Measurements from ENCODE around the gene CLEC10A.

The CLEC10A gene

DNA sequence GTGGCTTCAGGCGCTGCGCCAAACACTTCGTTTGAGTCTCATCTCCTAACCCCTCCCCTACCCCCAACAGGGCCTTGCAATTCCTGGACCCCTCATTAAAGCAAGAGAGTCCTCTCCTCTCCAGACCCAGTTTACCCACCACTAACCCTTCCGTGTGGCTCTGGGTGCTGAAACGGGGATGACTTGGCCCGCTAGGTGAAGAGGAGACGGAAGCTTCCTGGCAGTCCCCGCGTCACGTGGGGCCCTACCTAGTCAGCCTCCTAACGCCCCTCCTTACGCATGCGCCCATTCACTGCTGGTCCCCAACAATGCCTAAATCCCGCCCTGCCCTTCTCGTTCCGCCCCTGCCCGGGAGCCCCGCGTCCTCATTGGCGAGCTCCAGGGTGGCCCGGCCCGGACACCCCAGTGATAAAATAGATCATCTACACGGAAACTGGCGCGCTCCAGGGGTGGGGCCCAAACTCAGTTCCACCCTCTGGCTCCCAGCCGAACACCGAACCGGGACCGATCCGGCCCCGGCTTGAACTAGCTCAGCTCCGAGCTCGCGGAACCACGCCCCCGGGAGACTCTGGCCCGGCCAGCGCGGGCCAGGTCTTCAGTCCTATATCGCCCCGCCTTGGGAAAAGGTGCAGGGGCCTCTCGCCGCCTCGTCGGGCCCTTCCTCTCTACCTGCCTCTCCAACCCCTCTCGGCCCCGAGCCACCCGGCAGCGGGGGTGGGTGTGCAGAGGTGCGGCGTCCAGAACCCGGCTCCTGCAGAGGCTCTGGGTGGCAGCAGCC, 44.3 kb downstream of the CLEC10A start, which contains the start of gene SLC16A13:
TSS of gene SLC16A13 (plus strand) at position 425 of the 778 bp plus-strand sequence. CDS start 368 bp downstream, outside the sequence.
- DNase-seq, result peak; percentile 96 to 98

DNA sequence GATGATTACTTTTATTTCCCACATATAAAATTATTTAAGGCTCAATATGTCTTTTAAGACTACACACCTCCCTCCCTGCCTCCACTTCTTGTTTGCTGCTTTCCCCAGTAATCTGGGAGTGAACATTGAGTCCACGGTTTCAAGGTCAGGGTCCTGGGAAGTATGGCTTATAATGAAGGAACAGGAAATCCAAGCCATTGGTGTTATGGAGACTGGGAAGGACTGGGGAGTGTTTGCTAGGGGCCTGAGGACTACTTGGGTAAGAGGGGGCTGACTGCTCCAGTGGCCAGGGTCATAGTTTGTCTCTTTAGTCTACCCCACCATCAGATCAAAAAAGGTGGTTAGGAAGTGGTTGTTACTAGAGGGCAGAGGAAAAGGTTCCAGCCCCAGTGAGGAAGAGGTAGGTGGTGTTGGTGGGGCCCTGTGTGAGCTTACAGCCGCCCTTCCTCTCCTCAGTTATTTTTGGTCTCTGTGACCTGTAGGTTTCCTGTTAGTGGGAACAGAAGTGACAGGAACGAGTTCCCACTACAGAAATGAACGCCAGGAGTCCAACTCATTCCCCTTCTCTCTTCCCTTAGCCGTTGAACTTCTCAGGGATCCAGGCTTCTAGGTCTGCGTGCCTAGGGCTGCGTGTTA, 45.0 kb downstream of the CLEC10A start:
- DNase-seq, result peak in 1 of 2 experiments; percentile 47

DNA sequence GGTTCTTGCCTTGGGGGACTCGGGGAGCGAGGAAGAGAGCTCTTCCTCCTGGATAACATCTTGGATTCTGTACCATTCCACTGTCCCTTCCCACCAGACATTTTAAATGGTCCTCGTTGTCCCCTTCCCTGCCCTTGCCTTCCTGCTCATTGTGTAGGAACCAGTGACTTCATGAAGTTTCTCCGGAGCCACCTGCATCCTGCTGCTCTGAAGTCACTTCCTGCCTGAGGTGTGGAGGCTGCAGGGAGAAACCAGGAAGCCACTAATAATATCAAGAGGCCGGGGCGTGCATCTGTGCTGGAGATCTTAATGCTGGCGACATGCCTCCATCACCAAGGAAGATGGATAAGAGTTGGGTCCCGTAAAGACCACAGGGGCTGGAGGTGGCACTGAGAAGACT, 50.4 kb downstream of the CLEC10A start:
- DNase-seq, result peak in 1 of 2 experiments; percentile 67

DNA sequence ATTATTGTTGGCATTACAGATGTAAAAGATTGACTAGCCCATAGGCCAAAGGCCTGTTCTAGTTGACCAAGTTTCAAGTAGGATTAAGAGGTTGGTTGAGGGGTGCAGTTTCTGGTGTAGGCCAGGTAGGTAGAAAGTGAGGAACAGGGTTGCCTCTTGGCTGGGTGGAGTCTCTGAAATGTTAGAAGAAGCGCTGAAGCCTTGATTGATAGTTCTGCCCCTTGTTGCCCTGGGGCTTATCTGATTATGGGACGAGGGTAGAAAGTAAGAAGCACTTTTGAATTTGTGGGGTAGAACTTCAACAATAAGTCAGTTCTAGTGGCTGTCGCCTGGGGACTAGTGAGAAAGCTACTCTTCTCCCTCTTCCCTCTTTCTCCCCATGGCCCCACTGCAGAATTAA, 51.0 kb downstream of the CLEC10A start:
- DNase-seq, result no peak

DNA sequence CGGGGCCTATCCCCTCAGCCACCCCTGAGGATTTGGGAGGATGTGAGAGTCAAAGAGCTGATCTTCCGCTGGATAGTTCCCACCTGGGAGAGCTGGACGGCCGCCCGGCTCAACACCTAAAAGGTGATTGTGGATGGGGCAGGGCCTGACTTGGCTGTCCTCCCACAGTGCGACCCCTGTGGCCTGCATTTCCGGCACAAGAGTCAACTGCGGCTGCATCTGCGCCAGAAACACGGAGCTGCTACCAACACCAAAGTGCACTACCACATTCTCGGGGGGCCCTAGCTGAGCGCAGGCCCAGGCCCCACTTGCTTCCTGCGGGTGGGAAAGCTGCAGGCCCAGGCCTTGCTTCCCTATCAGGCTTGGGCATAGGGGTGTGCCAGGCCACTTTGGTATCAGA, 52.7 kb downstream of the CLEC10A start:
- DNase-seq, result no peak

DNA sequence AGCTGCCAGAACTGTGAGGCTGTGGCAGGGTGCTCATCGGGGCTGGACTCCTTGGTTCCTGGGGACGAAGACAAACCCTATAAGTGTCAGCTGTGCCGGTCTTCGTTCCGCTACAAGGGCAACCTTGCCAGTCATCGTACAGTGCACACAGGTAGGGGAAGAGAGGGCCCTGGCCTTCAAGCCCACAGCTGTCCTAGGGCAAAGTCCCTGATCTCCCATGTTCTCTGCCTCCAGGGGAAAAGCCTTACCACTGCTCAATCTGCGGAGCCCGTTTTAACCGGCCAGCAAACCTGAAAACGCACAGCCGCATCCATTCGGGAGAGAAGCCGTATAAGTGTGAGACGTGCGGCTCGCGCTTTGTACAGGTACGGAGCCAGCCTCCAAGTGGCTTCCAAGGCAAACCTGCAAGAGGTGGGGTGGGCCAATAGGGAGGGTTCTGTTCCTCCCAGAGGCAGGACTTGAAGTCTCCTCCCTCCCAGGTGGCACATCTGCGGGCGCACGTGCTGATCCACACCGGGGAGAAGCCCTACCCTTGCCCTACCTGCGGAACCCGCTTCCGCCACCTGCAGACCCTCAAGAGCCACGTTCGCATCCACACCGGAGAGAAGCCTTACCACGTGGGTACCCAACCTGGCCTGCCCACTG, 53.5 kb downstream of the CLEC10A start:
- no peak for DNase-seq

DNA sequence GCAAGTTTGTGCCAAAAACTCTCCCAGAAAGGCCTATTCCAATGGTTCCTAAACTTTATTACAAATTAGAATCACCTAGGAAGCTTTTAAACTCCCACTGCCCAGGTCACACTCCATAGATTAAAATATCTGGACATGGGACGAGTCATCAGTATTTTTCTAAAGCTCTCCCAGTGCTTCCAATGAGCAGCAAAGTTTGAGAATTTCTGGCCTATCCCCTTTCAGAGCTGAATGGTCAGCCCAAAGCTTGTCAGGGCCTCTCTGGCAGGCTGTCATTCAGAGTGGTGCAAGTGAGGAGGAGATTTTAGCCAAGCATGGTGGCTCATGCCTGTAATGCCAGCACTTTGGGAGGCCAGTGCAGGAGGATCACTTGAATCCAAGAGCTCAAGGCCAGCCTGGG, 54.8 kb downstream of the CLEC10A start:
- no peak for DNase-seq

All from stimulated activated CD4-positive, alpha-beta T cell treated with anti-CD3 and anti-CD28 coated beads, Interleukin-4, amount 100 ng/mL, for 4 hours (primary cell).